SK-N-SH treated with all-trans-retinoic acid at 6 μM for 48 hours (cell line): Measurements from ENCODE around the gene NUP214.

ENCODE experiments used
- ARNTL ChIP-seq: fragments of 450-650 bp; formaldehyde crosslinking; IDR thresholded peaks from 2 replicates; pipeline ENCODE4 v1.5.0; 2020; ENCODE audit warnings: low read depth, mild to moderate bottlenecking, moderate library complexity, borderline replicate concordance
- CSDC2 ChIP-seq: fragments of 250-450 bp; sonication (Bioruptor Pico); IDR thresholded peaks from 2 replicates; pipeline ENCODE4 v1.5.0; 2020; ENCODE audit warnings: mild to moderate bottlenecking, moderate library complexity
- OSR1 ChIP-seq: fragments of 250-450 bp; sonication (Bioruptor Pico); IDR thresholded peaks from 2 replicates; pipeline ENCODE4 v1.8.0; 2022; ENCODE audit warnings: moderate library complexity, mild to moderate bottlenecking, inconsistent platforms
- RARB ChIP-seq: fragments of 250-450 bp; sonication (Bioruptor Pico); IDR thresholded peaks from 2 replicates; pipeline ENCODE4 v1.8.0; 2021; ENCODE audit warnings: mild to moderate bottlenecking, moderate library complexity
- SNAI2 ChIP-seq: fragments of 250-450 bp; sonication (Bioruptor Pico); IDR thresholded peaks from 2 replicates; pipeline ENCODE4 v1.5.0; 2020; ENCODE audit warnings: mild to moderate bottlenecking, moderate library complexity
- TCF4 ChIP-seq: fragments of 250-450 bp; sonication (Bioruptor Pico); IDR thresholded peaks from 2 replicates; pipeline ENCODE4 v1.8.0; 2021; ENCODE audit warnings: mild to moderate bottlenecking, moderate library complexity, borderline replicate concordance
- TOX ChIP-seq: fragments of 250-450 bp; sonication (Bioruptor Pico); IDR thresholded peaks from 2 replicates; pipeline ENCODE4 v1.8.0; 2021; ENCODE audit warnings: mild to moderate bottlenecking, moderate library complexity, borderline replicate concordance
- ZFP3 ChIP-seq: fragments of 250-450 bp; sonication (Bioruptor Pico); IDR thresholded peaks from 2 replicates; pipeline ENCODE4 v1.5.0; 2020; ENCODE audit warnings: mild to moderate bottlenecking, moderate library complexity
- ZFP30 ChIP-seq: fragments of 450-650 bp; formaldehyde crosslinking; IDR thresholded peaks from 2 replicates; pipeline ENCODE4 v1.5.0; 2022; ENCODE audit warnings: mild to moderate bottlenecking, moderate library complexity
- ZNF565 ChIP-seq: fragments of 450-650 bp; formaldehyde crosslinking; conservative IDR thresholded peaks from 2 replicates; pipeline ENCODE4 v1.5.0; 2020; ENCODE audit warnings: low read depth, mild to moderate bottlenecking, moderate library complexity
- TF ChIP-seq, protein P1 (sequence below): fragments of 250-450 bp; sonication (Bioruptor Pico); IDR thresholded peaks from 2 replicates; pipeline ENCODE4 v1.8.0; 2021; ENCODE audit warnings: low read depth, mild to moderate bottlenecking, moderate library complexity, borderline replicate concordance
- TF ChIP-seq, protein P2 (sequence below): fragments of 250-450 bp; sonication (Bioruptor Pico); IDR thresholded peaks from 2 replicates; pipeline ENCODE4 v1.8.0; 2020; ENCODE audit warnings: mild to moderate bottlenecking, moderate library complexity, borderline replicate concordance
- TF ChIP-seq, protein P3 (sequence below): fragments of 250-450 bp; sonication (Bioruptor Pico); IDR thresholded peaks from 2 replicates; pipeline ENCODE4 v1.5.1; 2021; ENCODE audit warnings: mild to moderate bottlenecking, moderate library complexity
- TF ChIP-seq, protein P4 (sequence below): fragments of 250-450 bp; sonication (Bioruptor Pico); IDR thresholded peaks from 2 replicates; pipeline ENCODE4 v1.5.1; 2020; ENCODE audit warnings: low read depth, mild to moderate bottlenecking, moderate library complexity

DNA sequence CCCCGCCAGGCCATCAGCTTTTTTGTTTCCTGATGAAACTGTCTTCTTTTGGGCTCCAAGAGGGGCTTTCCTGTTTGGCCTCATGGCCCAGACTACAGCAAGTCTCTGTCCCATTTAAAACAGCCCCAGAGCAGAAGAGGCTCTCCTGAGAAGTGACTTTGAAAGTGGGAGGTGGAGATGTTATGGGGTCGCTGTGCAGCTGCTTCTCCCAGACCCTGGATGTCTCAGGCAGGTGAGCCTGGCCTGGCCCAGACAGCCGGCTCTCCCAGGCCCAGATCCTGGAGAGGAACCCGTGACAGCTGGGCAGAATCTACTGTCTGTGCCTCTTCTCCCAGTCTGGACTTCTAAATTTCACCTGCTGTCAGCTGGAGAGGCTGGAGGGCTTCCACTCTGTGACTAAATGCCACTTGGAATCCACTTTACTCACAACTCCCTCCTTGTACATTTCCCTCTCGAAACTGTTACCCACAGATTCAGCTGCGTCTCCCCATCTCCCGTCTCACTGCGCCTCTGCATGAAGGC, 130.4 kb downstream of the NUP214 start:
- TF ChIP-seq, protein P1, sequence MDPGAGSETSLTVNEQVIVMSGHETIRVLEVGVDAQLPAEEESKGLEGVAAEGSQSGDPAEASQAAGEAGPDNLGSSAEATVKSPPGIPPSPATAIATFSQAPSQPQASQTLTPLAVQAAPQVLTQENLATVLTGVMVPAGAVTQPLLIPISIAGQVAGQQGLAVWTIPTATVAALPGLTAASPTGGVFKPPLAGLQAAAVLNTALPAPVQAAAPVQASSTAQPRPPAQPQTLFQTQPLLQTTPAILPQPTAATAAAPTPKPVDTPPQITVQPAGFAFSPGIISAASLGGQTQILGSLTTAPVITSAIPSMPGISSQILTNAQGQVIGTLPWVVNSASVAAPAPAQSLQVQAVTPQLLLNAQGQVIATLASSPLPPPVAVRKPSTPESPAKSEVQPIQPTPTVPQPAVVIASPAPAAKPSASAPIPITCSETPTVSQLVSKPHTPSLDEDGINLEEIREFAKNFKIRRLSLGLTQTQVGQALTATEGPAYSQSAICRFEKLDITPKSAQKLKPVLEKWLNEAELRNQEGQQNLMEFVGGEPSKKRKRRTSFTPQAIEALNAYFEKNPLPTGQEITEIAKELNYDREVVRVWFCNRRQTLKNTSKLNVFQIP, result no peak
- TF ChIP-seq, protein P2, sequence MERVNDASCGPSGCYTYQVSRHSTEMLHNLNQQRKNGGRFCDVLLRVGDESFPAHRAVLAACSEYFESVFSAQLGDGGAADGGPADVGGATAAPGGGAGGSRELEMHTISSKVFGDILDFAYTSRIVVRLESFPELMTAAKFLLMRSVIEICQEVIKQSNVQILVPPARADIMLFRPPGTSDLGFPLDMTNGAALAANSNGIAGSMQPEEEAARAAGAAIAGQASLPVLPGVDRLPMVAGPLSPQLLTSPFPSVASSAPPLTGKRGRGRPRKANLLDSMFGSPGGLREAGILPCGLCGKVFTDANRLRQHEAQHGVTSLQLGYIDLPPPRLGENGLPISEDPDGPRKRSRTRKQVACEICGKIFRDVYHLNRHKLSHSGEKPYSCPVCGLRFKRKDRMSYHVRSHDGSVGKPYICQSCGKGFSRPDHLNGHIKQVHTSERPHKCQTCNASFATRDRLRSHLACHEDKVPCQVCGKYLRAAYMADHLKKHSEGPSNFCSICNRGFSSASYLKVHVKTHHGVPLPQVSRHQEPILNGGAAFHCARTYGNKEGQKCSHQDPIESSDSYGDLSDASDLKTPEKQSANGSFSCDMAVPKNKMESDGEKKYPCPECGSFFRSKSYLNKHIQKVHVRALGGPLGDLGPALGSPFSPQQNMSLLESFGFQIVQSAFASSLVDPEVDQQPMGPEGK, result no peak
- TF ChIP-seq TOX (CRISPR knock-in tag), result no peak
- TF ChIP-seq ARNTL (CRISPR knock-in tag), result no peak
- TF ChIP-seq OSR1 (CRISPR knock-in tag), result no peak
- TF ChIP-seq, protein P3, sequence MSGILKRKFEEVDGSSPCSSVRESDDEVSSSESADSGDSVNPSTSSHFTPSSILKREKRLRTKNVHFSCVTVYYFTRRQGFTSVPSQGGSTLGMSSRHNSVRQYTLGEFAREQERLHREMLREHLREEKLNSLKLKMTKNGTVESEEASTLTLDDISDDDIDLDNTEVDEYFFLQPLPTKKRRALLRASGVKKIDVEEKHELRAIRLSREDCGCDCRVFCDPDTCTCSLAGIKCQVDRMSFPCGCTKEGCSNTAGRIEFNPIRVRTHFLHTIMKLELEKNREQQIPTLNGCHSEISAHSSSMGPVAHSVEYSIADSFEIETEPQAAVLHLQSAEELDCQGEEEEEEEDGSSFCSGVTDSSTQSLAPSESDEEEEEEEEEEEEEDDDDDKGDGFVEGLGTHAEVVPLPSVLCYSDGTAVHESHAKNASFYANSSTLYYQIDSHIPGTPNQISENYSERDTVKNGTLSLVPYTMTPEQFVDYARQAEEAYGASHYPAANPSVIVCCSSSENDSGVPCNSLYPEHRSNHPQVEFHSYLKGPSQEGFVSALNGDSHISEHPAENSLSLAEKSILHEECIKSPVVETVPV (CRISPR knock-in tag), result no peak
- no peak for TF ChIP-seq CSDC2 (CRISPR knock-in tag)
- no peak for TF ChIP-seq SNAI2
- no peak for TF ChIP-seq TCF4 (CRISPR knock-in tag)
- TF ChIP-seq, protein P4, sequence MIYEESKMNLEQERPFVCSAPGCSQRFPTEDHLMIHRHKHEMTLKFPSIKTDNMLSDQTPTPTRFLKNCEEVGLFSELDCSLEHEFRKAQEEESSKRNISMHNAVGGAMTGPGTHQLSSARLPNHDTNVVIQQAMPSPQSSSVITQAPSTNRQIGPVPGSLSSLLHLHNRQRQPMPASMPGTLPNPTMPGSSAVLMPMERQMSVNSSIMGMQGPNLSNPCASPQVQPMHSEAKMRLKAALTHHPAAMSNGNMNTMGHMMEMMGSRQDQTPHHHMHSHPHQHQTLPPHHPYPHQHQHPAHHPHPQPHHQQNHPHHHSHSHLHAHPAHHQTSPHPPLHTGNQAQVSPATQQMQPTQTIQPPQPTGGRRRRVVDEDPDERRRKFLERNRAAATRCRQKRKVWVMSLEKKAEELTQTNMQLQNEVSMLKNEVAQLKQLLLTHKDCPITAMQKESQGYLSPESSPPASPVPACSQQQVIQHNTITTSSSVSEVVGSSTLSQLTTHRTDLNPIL (CRISPR knock-in tag), result no peak
- no peak for TF ChIP-seq ZNF565 (CRISPR knock-in tag)
- TF ChIP-seq ZFP30 (CRISPR knock-in tag), result no peak
- TF ChIP-seq ZFP3 (CRISPR knock-in tag), result no peak
- TF ChIP-seq RARB (CRISPR knock-in tag), result no peak
